Measurements from ENCODE around the gene VMP1.
"Not testable (repeated sequence)": the region's sequence is repeated elsewhere in the genome, so short reads cannot be mapped to it uniquely, and the experiment has no call there.

Gene VMP1

DNA sequence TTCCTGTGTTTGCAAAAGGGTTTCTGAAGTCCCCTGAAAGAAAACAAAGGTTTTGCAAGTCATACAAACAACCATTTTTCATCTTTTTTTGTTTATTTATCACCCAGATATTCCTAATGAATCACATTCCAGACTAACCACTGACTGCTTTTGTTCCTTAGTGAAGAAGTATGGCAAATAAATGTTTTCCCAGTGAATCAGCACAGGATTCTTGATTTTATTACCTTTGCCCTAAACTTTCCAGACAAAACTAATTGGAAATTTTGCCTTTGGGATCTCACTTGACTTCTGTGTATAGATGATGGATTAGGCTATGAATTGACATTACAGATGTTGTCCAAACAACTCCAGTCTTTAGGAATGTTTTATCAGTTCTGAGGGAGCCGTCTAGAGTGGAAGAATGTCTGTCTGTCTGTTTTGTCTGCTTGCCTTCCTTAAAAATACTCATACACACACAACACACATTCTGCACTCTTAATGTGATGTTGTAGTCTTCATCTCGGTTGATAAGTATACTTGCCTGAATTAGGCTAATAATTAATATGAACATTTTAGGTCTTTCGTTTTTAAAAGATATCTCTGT is 48.9 kb downstream of the VMP1 start:
- no peak for DNase-seq

DNA sequence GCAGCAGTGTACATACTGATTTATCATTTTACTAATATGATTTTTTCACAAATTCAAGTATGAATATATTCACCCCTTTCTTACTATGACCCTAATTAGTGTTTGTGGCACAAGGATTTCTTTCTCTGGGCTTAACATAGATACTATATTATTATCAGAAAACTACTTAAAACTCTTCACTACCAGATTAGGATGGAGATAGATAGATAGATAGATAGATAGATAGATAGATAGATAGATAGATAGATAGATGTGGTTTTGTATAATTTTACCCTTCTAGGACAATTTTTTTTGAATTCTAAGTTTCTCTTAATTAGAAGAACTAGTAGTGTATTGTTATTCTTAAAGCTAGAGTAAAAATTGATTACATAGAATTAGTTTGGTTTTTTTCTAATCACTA is 49.6 kb downstream of the VMP1 start:
- no peak for DNase-seq

DNA sequence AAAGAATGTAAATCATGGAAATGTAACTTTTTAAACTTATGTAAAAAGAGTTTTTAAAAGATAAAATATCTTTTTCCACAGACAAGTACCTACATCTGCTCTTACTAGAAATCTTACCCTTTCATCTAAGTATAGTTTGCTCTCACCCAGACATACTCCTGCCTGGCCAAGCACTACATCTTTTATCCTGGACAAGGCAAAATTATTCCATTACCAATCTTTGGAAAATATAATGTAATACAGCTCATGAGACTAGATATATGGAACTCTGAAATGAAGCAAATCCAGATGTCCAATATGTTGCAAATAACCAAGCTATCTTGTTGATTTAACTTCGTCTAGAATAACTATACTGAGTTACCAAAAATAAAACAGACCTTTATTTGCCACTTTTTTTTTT is 50.0 kb downstream of the VMP1 start:
- no peak for DNase-seq

DNA sequence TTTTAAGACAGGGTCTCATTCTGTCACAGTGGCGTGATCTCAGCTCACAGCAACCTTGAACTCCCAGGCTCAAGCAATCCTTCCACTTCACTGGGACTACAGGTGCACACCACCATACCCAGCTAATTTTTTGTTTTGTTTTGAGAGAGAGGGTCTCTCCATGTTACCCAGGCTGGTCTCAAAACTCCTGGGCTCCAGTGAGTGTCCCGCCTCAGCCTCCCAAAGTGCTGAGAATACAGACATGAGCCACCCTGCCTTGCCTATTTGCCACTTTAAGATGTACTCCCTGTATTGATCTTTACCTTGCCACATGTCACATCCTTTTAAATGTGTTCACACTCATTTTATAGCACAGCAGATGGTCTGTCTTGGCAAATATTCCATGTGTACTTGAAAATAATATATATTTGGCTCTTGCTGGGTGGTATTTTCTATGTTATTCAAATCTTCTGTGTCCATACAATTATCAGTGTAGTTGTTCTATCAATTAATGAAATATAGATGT is 50.5 kb downstream of the VMP1 start:
- no peak for DNase-seq

DNA sequence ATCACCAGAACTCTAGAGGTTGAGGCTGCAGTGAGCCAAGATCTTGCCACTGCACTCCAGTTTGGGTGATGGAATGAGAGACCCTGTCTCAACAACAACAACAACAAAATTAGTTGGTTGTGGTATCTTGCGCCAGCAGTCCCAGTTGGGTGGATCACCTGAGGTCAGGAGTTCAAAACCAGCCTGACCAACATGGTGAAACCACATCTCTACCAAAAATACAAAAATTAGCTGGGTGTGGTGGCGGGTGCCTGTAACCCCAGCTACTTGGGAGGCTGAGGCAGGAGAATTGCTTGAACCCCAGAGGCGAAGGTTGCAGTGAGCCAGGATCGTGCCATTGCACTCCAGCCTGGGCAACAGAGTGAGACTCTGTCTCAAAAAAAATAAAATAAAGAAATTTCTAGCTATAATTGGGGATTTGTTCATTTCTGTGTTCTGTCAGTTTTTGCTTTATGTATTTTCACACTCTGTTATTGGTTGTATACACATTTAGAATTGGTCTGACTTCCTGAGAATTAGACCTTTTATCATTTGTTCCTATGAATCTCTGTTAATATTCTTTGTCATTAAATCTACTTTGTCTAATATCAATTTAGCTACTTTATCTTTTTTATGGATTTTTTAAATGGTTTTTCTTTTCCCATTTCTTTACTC is 51.7 kb downstream of the VMP1 start:
- not testable (repeated sequence) for DNase-seq

DNA sequence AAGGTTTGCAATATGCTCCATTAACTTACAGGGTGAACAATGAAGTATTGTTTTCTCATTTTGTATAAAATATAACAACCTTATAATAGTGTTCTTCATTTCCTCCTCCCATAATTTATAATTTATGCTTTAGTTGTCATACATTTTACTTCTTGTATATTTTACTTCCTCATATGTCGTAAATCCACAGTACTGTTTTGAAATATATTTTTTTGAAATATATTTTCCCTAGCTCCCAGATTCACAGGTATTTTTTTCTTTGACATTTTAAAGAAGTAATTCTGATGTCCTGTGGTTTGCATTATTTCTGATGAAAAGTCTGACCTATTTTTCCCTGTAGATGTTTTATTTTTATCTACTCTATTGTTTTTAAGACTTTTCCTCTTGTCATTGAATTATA is 52.7 kb downstream of the VMP1 start:
- no peak for DNase-seq

DNA sequence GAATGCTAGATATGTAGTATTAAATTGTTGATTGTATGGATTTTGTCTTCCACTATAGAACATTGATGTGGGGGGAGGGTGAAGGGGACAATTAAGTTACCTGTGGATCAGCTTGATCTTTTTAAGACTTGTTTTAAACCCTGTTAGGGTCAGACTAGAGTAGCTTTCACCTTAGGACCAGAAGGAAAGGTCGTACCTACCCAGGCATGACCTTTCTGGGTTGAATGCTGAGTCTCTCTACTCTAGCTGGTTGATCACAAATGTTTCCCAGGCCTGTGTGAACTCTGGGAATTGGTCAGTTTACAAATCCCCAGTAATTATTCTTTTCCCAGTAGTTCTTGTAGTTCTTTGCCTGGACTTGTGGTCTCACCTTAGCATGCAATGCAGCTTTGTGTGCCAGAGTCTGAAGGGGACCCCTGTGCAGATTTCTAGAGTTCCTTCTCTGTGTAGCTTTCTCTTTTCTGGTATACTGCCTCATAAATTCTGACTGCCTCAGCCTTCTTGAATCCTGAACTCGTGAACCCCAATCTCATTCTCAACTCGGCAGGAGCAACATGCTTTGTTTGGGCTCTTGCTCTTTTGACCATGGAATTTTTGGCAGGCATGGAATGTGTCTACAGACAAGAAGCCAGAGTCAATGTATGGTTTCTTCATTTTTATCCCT is 54.1 kb downstream of the VMP1 start:
- no peak for DNase-seq

DNA sequence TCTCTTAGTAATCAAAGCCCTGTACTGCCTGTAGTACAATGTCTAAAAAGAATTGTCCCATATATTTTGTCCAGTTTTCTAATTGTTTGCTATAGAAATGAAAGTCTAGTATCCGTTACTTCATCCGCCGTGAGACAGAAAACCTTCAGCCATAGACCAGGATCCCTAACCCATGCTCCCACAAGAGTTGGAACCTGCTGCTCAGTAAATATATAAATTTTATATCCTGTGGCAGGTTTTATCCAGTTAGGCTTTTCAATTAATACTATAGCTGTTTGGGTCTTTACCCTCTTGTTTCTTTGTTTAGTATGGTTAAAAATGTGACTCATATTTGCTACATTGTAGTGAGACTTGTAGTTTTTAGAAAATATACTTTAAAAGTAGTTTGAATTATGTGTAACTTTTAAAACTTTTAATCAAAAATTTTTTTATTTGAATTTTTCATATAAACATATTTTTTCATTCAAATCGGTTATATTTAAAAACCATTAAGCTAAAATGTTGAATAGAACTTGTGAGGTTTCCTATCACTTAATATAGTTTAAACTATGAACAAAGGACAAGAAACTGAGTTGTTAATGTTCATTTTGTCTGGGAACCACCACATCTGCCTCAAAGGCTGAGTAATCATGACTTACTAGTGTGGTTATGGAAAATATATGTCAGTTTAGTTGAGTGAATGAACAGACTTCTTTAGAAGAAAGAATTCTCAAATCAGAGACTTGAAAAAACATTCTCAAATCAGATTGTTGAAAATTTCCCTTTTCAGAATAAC is 54.8 kb downstream of the VMP1 start:
- DNase-seq = no peak

DNA sequence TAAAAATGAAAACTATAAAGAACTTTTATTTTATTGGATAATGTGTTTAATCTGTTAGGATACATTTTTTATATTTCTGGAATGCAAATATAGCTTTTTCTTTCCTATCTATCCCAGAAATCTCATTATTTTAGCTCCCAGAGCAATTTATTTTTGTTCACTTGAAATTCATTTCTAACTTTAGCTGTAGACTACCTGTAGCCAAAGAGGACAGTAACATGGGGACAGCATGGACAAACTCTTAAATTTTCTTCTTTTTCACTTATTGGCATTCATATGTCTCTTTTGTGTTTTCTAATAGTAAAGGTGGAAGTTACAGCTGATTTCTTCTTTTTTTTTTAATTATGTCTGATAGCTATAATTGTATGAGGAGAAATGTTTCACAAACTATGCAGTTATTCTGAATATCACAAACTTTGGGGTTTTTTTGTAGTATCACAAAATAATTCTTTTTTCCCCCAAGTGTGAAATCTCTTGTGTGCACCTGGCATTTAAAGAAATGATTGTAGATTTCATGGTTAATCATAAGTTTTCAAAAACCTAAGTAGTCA is 55.4 kb downstream of the VMP1 start:
- DNase-seq = no peak

DNA sequence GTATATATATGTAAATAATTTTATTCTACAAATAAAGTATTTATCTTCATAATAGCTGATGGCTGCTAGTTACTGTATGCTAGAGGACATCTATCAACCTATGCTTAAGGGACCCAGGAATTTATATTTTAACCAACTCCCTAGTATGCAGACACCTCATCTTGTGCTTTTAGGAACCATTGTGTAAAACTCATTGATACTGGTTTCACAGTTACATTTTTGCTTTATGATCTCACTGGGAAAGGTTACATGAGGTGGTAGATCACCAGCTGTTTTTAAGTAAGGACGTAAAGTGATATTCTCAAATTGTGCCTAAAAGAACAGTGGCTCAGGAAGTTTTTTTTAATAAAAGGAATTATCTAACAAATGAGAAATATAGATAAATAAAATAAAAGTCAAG is 56.4 kb downstream of the VMP1 start:
- no peak for DNase-seq

DNA sequence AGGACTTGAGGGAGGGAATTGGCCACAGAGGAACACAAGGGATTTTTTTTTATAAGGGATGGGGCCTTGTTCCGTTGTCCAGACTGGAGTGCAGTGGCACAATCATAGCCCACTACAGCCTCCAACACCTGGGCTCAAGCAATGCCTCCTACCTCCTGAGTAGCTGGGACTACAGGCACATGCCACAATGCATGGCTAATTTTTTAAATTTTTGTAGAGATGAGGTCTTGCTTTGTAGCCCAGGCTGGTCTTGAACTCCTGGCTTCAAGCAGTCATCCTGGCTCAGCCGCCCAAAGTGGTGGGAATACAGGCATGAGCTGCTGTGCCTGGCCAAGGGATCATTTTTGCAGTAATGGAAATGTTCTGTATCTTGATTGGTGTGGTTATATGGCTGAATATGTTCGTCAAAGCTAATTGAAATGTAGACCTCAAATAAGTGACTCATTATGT is 56.9 kb downstream of the VMP1 start:
- no peak for DNase-seq

DNA sequence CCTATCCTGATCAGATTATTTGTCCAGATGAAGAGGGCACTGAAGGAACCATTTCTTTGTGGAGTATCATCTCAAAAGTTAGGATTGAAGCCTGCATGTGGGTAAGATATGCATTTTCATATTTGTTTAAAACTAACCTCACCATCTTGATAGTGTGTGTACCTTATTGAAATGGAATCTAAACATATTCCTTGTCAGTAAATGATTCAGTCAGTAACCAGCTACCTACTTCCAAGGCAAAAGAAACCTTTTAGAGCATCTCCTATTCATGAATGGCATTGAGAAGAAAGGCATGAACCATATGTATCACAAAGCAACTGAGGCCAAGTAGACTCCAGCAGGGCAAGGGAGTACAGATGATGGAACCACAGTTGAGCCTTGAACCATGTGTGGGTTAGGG is 57.6 kb downstream of the VMP1 start:
- no peak for DNase-seq

DNA sequence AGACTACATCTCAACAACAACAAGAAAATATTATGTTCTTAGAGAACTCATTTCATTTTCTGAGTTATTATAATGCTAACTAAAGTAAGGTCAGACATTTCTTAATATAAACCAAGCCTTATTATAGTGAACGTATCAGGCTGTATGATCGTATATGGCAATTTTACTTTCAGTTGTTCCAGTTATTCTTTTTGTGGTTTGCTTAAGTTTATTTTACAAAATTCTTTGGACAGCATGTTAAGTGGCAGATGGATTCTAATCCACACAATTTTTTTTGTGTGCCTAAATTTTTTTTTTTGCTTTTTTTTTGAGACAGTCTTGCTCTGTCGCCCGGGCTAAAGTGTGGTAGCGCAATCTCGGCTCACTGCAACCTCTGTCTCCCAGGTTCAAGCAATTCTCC is 59.0 kb downstream of the VMP1 start:
- DNase-seq = no peak

DNA sequence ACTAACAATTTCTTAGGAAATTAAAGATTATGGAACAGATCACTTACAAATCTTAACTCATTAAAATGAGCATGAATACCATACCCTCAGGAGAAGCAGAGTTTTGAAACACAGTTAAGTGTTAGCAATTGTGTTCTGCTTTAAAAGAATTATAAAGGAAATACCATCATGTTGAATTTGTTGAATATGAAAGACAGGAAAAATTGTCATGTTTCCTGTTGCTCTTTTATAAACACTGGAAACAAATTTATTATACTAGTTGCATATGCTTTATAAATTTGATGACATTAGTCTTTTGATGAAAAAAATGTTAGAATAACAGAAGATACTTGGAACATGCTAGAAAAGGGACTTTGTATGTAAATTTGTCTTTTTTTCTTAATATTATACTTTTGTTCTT is 59.7 kb downstream of the VMP1 start:
- no peak for DNase-seq

DNA sequence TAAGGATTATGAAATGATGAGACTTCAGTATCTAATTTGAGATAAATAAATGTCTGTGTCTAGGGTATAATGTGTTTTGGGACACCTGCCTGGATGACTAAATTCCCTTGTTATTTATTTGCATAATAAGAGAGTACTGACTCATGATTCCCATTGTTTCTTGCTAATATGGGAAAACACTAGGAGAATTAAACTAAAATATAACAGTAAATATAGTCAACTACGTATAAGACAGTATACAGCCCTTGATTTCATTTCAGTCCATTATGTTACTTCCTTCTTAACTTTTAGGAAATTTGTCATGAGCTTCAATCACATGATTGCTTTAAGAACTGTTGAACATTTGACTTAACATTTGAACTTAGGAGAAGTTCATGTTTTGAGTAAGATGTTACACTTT is 62.4 kb downstream of the VMP1 start:
- no peak for DNase-seq

DNA sequence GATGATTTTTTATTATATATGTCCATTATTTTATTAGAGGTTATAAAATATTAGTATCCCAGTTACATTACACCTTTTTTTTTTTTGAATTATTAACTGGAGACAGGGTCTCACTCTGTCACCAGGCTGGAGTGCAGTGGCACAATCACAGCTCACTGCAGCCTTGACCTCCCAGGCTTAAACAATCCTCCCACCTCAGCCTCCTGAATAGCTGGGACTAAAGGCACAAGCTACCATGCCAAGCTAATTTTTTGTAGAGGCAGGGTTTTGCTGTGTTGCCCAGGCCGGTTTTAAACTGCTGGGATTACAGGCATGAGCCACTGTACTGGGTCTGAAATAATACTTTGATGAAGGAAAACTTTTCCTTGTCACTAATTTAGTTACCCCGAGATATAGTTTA is 63.6 kb downstream of the VMP1 start:
- DNase-seq = no peak

DNA sequence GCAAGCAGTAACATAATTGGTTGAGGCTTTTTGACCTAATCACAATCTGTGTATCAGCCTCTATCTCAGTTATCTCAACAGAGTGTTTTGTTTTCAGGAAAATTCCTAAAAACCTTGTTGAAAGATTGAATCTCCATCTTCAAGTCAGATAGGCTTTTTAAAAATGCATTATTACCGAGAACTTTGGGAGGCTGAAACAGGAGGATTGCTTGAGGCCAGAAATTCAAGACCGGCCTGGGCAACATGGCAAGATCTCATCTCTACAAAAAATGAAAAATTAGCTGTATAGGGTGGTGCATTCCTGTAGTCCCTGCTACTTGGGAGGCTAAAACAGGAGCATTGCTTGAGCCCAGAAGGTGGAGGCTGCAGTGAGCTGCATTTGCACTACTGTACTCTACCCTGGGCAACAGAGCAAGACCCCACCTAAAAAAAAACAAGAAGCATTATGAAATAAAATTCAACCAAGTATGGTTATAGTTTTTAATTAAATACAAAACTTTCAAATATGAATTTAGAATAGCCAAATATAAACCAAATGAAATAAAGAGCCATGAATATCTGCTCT is 68.4 kb downstream of the VMP1 start:
- DNase-seq = no peak

DNA sequence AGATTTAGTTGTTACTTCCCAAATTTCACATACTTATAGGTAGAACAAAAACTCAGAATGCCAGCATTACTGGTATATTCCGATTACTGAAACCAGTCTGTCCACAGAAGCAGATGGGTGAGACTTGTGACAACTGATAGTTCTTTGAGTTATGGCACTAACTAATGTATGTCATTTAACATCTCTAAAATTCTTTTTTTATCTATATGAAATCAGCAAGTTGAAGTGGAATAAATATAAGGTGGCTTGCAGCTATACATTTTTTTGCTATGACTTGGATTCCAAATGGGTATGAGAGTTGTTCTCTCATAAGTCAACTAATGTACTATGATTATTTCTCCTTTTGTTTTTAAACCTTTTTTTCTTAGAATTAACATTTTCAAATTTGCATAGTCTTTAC is 69.1 kb downstream of the VMP1 start:
- DNase-seq = no peak

DNA sequence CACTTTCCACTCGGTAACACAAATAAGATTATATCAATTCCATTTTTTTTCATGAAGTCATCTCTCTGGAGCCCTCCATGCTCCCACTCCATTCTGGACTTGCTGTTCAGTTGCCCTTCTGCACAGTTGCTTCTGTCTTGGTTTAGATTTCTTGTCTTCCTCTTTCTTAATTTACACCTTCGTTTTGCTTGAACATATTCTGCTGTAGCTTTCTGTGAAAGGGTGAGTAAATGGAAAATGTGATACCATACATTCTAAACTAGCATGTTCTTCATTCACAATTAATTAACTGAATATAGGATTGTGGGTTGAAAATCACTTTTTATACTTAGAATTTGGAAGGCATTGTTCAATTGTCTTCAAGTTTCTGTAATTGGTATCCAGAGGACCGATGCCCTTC is 69.6 kb downstream of the VMP1 start:
- no peak for DNase-seq

DNA sequence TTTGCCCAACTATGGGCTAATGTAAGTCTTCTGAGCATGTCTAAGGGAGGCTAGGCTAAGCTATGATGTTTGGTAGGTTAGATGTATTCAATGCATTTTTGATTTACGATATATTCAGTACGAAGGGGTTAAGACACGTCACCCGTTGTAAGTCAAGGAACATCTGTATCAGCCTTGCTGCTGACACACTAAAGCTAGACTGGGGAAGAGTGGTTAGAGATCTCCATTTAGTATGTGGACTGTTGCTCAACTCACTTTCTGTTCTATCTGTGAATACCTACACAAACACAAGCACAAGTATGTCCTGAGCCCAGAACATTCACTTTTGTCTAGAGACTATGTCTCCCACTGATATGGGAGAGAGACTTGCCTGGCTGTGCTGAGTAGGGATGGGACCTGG is 71.5 kb downstream of the VMP1 start:
- no peak for DNase-seq

DNA sequence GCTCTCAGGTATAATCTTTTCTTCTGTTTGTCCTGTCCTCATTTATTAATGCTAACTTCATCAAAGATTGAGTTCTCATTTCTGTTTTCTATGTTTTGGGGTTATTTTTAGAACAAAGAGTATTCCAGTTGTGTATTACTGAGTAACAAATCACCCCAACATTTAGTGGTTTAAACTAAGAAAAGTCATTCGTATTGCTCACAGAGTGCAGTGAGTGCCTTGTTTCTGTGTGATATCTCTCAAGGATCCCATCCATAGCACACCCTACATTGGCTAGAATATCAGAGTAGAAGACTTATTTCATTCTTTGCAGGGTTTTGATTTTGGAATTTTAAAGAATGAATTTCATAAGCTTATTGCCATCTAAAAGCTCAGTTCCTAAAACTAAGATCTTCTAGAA is 72.1 kb downstream of the VMP1 start:
- no peak for DNase-seq

DNA sequence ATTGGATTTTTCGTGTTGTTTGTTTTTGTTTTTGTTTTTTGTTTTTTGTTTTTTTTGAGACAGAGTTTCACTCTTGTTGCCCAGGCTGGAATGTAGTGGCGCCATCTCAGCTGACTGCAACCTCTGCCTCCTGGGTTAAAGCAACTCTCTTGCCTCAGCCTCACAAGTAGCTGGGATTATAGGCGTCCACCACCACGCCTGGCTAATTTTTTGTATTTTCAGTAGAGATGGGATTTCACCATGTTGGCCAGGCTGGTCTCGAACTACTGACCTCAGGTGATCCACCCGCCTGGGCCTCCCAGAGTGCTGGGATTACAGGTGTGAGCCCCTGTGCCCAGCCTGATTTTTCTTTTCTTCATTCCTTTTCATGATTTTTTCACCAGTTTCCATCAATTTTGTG is 73.1 kb downstream of the VMP1 start:
- DNase-seq = not testable (repeated sequence)
